HG02763 (cell line): Measurements from ENCODE around the gene TSPO.
A peak's percentile ranks its signal among the peaks of the same experiment; 100 is the strongest.
"Not testable (repeated sequence)": the region's sequence is repeated elsewhere in the genome, so short reads cannot be mapped to it uniquely, and the experiment has no call there.

Experiments
- ATAC-seq: cut with Tn5 transposase; IDR thresholded peaks from one replicate; pipeline ENCODE4 v1.9.1; 2021; ENCODE audit warnings: mild to moderate bottlenecking, moderate library complexity; ENCODE audit not compliant: unreplicated experiment

The TSPO gene

GRCh38 chr22:43151251-43152002 lies at the start of gene TSPO:
TSS of gene TSPO (plus strand) at chr22:43151559. CDS start at chr22:43159239, 7,680 bp downstream.
- ATAC-seq: no peak

- ATAC-seq: not testable (repeated sequence)
Measured at GRCh38 chr22:43104056-43104625, 47.2 kb upstream of the TSPO start.

DNA sequence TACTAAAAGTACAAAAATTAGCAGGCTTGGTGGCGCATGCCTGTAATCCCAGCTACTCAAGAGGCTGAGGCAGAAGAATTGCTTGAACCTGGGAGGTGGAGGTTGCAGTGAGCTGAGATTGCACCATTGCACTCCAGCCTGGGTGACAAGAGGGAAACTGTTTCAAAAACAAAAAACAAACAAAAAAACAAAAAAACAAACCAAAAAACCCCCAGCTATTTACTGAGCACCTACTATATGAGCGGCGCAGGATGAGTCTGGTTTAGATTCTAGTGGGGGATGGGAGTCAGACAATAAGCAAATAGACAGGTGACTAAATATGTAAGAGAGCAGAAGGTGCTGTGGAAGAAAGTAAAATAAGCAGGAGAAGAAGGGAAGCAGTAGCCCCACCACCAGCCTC lies 46.4 kb upstream of the TSPO start:
- ATAC-seq: not testable (repeated sequence)

DNA sequence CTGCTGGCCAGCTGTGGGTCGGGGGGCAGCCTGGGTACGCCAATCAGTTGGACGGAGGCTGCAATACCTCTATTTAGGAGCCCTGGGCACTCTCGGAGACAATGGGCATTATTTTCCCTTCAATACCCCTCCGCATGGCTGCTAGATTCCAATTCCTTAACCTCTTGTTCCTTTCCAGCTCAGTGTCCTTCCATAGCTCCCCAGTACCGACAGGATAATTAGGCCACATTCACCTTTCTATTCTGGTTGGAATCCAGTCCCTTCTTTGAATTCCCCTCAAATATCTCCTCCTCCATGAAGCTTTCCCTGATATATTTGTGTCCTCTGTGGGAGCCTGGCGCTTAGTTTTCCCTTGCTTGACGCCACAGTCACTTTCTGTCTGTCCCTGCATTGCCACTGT lies 45.1 kb upstream of the TSPO start:
- no peak for ATAC-seq

GRCh38 chr22:43109511-43109910 lies 41.8 kb upstream of the TSPO start:
- no peak for ATAC-seq

DNA sequence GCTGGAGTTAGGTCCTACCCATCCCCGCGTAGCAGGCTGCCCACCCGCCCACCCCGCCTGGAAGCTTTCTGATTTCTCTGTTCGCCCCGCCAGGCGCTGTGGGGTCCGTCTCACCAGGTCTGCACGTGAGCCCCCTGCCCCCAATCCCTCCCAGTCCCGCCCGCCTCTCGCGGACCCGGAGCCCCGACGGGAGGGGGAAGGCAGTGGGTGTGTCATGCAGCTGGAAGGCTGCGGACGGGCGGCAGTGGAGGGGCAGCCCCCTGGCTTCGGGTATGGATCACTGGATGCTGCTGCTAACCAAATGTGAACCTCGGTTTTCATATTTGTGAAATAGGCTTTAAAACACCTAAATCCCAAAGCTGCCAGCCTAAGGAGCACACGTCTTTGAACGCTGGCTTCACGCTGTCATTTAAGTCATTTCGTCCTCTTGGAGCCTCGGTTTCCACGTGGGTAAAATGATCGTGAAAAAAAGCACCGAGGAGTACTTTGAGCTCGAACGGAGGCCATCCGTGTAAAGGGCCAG lies 41.4 kb upstream of the TSPO start:
- ATAC-seq: no peak

DNA sequence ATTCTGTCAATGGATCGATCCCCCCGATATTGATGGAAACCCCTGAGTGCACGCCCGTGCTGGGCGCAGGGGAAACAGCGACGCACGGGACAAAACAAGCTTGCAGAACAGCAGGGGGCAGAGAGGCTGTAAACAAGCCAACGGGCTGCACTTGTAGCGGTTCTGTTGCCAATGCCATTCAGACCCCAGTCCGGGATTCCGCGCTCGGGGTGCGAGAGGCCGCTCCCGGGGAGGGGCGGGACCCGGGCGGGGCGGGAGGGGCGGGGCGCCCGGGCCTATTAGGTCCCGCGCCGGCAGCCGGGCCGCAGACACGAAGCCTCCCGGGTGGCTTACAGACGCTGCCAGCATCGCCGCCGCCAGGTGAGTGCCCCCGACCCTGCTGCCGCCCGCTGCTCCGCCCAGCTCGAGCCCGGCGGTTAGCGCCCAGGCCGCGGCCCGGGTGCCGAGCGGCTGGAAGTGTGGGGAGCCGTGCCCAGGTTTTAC lies 40.9 kb upstream of the TSPO start, which contains the start of gene BIK:
Gene BIK (plus strand): TSS at position 307 of the 483 bp plus-strand sequence. CDS start 13,273 bp downstream, outside the sequence.
- ATAC-seq: no peak

DNA sequence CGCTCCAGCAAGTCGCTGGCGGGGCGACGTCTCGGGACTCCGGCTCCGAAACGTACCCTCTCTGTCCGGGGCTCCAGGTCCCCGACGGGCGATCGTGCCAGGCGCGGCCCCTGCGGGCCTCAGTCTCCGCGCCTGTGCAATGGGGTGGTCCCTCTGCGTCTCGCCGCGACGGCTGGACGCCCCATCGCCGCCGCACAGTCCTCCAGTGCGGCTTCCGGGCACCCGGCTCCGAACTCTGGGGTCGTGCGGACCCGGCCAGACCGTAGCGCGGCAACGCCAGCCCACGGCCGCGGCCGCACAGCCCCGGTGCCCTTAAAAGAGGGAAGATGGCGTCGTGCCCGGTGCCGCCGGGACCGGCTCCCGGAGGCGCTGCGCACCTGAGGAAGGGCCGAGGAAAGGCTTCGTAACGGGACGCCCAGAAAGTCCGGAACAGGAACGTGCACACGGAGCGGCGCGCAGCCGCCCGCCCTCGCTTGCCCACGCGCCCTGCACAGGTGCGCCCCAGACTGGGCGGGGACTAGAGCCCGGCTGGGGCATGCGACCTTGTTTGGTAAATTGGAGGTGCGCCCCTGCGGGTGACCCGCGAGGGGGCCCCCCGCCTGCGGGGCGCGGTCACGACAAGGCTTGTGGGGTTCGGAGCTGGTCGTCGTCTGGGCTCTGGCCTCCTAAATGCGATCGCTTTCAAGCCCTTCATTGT lies 40.3 kb upstream of the TSPO start:
- ATAC-seq: no peak

DNA sequence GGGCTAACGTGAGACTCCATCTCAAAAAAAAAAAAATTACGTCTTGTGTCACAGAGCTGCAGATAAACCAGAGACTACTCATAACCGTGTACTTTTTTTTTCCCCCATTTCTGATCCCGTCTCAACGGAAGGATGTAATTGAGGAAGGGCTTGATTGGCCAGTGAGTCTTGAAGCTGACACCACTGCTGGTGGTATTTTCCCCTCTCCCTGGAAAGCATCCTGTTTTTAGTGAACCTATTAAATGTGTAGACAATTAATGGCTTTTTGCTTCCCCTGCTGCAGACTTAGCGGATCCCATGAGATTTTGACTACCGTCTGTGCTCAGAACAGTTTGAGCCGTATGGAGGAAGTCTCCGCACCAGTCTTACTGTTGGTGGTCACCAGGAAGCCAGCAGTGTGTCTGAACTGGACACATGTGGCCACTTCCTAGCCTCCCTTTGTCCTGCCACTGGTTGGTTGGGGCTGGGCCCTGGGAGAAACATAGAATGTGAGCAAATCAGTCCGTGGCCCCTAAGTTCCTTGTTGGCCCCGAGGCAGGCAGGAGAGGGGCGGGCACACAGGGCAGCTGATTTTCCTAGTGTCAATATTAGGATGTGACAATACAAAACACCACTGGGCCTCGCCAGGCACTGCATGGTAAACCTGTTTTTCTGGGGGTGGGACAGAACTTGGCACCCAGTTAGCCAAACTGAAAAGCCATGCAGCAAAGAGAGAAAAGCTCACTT lies 37.7 kb upstream of the TSPO start:
- no peak for ATAC-seq

DNA sequence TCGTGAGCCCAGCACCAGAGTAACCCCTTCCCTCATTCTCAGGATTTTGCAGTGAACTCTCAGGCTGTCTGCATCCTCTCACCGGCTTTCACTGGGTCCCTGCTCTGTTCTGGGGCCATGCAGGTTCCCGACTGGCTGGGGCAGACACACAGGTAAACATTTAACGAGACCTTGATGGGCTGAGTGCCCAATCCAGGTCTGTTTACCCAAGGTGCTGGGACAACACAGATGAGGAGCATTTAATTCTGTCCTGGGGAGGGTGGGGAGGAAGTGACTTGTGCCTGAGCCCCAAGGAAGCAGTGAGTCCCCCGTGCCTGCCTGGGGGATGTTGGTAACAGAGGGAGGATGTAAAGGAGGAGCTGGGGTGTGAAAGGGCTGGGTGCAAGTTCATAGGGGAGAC lies 36.4 kb upstream of the TSPO start:
- ATAC-seq: no peak

DNA sequence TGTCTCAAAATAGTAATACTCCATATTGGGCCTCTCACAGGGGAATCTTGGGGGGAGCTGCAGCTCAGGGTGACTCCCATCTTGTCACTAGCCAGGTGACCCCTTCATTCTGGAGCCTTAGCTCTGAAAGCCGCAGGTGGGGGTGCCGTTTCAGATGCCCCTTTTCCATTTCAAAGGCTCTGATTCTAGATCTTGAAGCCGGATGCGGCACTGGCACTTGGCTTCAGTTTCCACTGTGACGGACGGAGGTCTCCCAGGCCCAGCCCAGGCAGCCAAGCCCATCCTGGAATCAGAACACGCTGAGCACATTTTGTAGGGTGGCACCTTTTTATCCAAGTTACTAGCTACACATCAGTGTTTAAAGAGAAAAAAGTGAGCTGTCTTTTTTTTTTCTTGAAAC lies 34.4 kb upstream of the TSPO start:
- no peak for ATAC-seq

DNA sequence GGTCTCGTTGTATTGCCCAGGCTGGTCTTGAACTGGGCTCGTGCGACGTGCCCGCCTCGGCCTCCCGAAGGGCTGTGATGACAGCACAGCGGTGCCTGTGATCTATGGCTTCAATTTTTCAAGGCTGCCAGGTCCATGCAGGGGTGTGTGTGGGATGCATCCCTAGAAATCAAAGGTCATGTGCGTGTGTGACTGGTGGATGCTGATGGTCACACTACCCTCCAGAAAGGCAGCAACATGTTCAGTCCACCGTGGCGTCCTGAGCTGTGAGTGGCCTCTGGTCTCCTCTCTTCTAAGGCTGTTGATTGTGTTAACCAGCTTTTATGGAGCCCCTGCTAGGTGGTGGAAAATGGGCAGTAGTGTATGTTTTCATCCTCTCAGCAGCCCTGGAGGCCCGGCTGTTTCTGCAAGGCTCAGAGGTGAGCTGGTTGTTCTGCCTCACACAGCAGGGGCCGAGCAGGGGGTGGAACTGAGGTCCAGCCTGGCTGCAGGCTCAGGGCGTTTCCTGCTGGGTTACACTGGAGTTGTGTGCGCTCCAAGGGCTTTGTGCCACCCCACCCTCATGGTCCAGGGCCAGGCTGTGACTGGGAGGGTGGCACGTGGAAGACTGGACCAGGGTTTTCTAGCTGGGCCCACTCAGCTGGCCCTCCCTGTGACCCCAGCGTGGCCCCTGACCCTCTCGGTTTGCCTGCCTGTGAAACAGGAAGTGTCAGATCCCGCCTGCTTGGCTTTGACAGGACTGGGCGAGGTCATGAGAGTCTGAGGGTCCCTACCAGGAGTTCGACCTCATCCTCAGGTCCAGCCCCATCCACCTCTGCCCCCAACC lies 33.1 kb upstream of the TSPO start:
- no peak for ATAC-seq

GRCh38 chr22:43118953-43119458 lies 32.4 kb upstream of the TSPO start:
- ATAC-seq: peak; percentile 61

- no peak for ATAC-seq
Measured at GRCh38 chr22:43126501-43127165, 24.7 kb upstream of the TSPO start.

DNA sequence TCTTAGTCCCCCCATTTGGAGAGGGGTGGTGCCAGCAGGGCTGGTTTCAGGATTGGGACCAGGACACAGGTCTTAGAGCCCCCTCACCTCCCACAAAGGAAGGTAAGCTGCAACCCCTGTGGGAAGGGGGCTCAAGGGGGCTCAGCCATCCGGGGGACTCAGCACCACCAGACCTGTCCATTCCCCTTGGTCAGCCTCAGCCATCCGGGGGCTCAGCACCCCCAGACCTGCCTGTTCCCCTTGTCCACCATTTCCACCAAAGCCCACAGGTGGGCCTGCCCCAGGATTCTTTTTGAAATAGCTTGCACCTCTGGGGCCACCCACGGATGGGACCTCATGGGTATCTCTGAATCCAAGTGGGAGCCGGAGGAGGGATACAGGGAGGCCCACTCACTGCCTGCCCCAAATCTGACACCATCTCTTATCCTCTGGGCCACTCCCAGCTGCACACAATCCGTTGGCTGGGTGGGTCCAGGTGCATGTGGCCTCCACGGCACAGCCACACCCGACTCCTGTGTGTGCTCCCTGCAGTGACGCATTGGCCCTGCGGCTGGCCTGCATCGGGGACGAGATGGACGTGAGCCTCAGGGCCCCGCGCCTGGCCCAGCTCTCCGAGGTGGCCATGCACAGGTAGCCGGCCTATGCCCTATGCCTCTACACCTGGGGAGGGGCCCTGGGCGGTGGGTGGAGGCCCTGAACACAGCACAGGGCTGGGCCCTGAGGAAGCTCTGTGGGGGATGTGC lies 24.0 kb upstream of the TSPO start:
- ATAC-seq: no peak

DNA sequence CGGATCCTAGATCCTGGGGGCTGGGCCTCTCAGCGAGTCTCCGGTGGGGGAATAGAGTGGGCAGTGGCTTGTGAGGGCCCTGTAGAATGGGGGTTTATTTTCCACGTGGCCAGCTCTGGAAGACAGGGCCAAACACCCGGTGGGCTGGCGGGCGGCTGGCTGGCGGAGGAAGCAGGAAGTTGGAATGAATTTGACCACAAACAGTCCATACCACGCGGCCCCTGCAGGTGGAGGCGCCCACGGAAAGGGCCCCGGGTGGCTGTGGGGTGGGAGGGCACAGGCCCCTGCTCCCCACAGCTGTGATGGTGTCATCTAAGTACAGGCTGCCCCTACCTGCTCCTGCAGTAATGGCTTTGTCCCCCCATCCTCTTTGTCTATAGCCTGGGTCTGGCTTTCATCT lies 23.2 kb upstream of the TSPO start:
- ATAC-seq: no peak

DNA sequence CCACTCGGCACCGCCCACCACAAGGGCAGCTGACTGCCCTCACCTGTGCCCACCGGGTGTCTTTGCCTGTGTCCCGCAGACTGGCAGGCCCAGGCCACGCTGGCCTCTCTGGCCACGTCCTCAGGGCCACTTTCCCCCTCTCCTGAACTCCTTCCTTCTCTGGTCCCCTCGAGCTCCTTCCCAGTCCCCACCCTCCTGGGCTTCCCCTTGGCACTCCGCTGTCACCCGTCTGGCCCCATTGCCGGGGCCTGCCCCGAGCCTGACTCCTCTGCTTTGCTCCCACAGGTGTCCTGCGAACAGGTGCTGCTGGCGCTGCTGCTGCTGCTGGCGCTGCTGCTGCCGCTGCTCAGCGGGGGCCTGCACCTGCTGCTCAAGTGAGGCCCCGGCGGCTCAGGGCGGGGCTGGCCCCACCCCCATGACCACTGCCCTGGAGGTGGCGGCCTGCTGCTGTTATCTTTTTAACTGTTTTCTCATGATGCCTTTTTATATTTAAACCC lies 22.4 kb upstream of the TSPO start:
- no peak for ATAC-seq
